Stimulated activated CD8-positive, alpha-beta memory T cell treated with anti-CD3 and anti-CD28 coated beads, Interleukin-7, amount 100 ng/mL, for 24 hours (primary cell): Measurements from ENCODE around the gene NMRK2.
"Not testable (repeated sequence)": the region's sequence is repeated elsewhere in the genome, so short reads cannot be mapped to it uniquely, and the experiment has no call there.

Source experiments
- DNase-seq: peaks from one replicate; pipeline ENCODE4 v3.0.0-alpha.2; 2020; ENCODE audit warnings: low read depth

The NMRK2 gene

DNA sequence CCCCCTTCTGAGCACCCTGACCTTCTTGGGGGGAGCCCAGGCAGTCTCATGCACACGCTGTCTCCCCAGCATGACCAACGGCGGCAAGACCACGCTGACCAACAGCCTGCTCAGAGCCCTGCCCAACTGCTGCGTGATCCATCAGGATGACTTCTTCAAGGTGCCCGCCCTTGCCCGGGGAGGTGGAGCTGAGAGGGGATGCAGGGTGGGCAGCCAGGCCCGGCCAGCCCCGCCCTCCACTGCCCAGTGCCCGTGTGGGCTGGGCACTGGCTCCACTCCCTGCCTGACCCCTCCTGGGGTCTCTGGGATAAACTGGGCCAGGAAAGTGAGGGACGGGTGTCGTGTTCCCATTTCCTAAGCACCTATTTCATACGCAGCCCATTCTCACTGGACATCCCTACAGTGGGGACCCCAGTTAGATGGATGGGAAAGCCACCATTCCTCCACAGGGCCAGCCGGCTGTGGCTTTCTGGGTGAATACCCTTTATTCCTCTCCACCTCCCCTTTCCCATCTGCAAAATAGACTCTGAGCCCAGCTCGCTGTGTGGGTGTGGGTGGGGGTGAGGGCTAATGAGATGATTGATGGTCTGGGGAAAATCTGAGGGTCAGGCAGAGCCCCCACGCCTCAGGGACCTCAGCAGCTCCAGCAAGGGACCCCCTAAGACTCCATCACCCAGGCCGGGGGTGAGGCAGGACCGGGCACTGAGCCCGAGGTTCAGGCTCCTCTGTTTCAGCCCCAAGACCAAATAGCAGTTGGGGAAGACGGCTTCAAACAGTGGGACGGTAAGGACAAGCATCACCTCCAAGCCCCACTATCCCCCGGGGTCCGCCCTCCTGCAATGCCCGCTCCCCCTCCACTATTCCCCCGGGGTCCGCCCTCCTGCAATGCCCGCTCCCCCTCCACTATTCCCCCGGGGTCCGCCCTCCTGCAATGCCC is 3.9 kb downstream of the NMRK2 start:
- no peak for DNase-seq

DNA sequence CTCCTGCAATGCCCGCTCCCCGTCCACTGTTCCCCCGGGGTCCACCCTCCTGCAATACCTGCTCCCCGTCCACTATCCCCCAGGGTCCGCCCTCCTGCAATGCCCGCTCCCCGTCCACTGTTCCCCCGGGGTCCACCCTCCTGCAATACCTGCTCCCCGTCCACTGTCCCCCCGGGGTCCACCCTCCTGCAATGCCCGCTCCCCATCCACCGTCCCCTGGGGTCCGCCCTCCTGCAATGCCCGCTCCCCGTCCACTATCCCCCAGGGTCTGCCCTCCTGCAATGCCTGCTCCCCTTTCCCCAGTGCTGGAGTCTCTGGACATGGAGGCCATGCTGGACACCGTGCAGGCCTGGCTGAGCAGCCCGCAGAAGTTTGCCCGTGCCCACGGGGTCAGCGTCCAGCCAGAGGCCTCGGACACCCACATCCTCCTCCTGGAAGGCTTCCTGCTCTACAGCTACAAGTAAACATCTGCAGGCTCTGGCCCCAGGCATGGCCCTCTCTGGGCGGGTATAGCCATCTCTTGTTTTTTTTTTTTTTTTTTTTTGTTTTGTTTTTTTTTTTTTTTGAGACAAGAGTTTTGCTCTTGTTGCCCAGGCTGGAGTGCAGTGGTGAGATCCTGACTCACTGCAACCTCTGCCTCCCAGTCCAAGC is 5.6 kb downstream of the NMRK2 start:
- DNase-seq: not testable (repeated sequence)

GRCh38 chr19:3942790-3943409 is 10.0 kb downstream of the NMRK2 start:
- no peak for DNase-seq

- no peak for DNase-seq
Observed at GRCh38 chr19:3944018-3944721, 11.3 kb downstream of the NMRK2 start.

DNA sequence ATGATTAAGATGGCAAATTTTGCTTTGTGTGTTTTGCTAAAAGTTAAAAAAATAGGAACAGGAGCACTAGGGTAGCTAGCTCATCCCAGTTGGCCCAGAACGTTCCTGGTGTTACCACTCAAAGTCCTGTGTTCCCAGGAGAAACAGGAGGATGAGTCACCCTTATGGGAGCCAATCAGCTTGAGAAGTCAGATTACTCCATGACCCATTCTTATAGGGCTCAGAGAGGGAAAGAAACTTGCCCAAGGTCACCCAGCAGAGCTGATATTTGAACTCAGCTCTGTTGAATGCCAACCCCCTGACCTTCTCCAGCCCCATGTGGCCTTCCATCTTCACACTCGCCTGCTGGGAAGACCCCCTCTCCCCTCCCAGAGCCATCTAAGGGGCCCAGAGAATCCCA is 13.0 kb downstream of the NMRK2 start:
- no peak for DNase-seq

- DNase-seq: not testable (repeated sequence)
Observed at GRCh38 chr19:3947316-3947933, 14.6 kb downstream of the NMRK2 start.

GRCh38 chr19:3949294-3949693 is 16.4 kb downstream of the NMRK2 start:
- no peak for DNase-seq

DNA sequence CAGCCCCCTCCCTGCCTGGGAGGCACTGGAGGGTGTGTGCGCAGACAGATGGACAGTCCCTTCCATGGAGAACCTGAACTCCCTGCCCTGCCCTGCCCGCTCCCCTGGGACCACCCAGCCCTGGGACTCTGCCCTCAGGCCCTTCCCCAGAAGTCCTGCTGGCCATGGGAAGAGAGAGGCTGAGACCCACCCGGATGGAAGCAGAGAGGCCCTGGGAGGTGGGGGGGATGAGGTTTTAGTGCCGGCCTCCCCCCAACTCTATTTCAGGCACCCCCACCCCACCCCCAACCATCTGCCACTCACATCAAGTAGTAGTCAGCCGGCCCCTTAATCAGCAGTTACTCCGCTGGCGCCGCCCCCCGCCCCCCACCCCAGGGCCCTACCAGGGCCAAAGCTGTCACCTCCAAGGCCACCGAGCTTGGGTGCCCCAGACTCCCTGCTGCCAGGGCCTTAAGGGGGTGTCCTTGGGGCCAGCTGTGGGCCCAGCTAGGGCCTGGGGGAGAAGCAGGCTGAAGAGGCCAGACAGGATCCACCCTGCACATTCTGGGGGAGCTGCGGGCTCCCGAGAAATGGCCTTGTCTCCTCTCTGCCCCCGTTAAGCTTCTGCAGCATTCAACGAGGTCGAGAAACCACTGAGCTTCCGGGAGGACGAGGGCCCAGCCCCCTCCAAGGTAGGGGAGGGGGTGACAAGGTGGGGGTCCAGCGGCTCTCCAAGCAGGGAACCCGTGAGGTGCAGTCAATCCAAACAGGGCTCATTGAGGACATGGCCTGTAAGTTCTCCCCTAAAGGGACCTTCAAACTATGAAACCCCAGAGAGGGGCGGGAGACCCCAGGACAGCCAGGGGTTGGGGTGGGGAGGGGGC is 17.4 kb downstream of the NMRK2 start:
- DNase-seq: no peak

- DNase-seq: no peak
Observed at GRCh38 chr19:3950871-3951861, 18.3 kb downstream of the NMRK2 start.

GRCh38 chr19:3952755-3953276 is 19.9 kb downstream of the NMRK2 start:
- not testable (repeated sequence) for DNase-seq

- no peak for DNase-seq
Observed at GRCh38 chr19:3954107-3954506, 21.2 kb downstream of the NMRK2 start.

DNA sequence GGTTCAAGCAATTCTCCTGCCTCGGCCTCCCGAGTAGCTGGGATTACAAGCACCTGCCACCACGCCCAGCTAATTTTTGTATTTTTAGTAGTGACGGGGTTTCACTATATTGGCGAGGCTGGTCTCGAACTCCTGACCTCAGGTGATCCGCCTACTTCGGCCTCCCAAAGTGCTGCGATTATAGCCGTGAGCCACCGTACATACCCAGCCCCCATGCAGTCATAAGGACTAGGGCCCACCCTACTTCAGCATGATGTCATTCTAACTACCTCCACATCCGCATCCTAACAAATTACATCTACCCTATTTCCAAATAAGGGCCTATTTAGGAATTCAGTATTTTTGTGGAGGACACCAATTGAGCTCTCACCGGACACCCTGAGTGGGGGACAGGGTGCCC is 22.4 kb downstream of the NMRK2 start:
- DNase-seq: not testable (repeated sequence)

GRCh38 chr19:3955688-3956087 is 22.8 kb downstream of the NMRK2 start:
- DNase-seq: no peak

DNA sequence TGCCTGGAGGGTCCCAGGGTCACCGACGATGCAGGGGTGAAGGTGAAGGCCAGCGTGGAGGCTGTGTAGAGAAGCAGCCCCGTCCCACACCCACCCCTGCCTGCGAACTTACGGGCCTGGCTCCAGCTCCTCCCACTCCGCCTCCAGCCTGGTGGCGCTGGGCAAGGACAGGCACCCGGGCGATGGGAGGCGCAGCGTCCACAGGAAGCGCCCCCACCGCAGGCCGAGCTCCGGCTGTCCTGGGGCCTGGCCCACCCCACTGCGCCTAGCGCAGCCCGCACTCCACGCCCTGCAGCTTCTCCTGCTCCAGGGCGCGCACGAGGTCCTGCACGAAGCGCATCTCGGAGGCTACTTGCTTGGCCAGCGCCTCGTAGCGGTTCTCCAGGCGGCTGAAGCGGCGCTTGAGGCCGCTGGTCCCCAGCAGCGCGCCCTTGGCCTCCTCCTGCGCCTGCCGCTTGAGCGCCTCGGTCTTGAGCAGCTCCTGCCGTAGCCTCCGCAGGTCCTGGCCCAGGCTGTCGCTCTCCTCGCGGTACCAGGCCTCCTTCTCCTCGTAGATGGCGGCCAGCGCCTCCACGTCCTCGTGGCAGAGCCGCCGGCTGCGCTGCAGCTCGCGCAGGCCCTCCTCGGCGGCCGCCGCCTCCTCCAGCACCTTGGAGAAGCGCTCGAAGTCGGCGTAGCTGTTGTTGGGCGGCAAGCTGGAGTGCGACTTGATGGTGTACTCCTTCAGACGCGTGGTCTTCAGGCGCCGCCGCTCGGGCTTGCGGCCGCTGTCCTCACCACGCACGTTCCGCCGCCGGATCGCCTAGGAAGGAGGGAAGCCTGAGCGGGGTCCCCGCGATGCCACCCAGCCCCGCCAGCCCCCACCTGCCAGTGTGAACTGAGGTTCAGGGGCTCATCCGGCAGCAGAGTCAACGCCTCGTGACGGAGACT is 26.2 kb downstream of the NMRK2 start:
- DNase-seq: no peak

- DNase-seq: no peak
Observed at GRCh38 chr19:3959766-3960131, 26.9 kb downstream of the NMRK2 start.

DNA sequence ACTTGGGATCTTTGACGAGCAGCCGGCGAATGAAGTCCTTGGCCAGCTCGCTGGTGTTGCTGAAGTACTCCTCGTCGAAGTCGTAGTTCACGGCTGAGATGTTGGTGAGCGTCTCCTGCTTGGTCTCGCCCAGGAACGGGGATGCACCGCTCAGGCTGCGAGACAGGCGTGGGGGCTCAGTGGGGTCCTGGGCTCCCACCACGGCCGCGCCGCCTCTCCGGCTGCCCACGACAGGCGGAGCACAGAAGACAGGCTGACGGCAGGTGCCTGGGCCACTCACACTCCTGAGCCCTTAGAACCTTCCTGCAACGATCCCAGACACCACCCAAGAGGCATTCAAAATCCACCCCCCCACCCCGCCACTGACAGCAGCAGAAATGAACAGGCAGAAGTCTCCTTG is 28.1 kb downstream of the NMRK2 start:
- no peak for DNase-seq

DNA sequence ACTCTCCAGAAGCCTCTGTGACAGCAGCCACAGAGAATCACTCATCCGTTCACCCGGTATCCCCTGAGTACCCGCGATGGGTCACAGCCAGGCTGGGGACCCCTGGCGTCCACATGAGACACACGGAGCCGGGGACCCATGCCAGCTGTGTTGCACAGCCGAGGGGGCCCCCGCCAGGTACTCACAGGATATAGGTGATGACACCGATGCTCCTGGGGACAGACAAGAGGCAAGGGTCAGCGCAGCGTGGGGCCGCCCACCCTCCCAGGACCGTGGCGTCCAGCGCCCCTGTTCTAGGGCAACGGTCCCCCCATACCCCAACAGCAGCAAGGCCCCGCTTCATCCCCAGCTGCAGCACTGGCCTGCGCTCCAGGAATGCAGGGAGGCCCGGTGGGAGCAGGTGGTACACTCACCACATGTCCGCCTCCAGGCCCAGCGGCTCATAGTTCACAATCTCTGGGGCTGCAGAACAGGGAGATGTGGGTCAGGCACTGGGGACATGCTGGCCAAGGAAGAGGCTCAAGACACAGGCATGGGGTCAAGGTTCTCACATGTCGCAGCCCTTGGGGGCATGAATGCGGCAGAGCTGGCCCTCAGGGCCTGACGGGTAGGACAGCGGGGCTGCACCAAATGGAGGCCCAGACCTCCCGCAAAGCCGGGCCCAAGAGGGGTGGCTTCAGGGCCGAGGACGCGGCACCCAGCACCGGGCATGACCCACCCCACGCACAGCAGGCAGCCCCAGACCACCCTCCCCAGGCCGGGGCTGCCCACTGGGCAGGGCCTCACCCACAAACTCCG is 30.8 kb downstream of the NMRK2 start:
- DNase-seq: no peak
